HG03378 (cell line): ENCODE measurements around the gene NACC2.
"Not testable (repeated sequence)": the region's sequence is repeated elsewhere in the genome, so short reads cannot be mapped to it uniquely, and the experiment has no call there.

ENCODE experiments used
- ATAC-seq: cut with Tn5 transposase; IDR thresholded peaks from one replicate; pipeline ENCODE4 v1.9.1; 2021; ENCODE audit warnings: mild to moderate bottlenecking, moderate library complexity; ENCODE audit not compliant: unreplicated experiment

The NACC2 gene

GRCh38 chr9:136082496-136083361, 12.4 kb downstream of the NACC2 start:
- ATAC-seq, result no peak

GRCh38 chr9:136081826-136082495, 13.1 kb downstream of the NACC2 start:
- no peak for ATAC-seq

DNA sequence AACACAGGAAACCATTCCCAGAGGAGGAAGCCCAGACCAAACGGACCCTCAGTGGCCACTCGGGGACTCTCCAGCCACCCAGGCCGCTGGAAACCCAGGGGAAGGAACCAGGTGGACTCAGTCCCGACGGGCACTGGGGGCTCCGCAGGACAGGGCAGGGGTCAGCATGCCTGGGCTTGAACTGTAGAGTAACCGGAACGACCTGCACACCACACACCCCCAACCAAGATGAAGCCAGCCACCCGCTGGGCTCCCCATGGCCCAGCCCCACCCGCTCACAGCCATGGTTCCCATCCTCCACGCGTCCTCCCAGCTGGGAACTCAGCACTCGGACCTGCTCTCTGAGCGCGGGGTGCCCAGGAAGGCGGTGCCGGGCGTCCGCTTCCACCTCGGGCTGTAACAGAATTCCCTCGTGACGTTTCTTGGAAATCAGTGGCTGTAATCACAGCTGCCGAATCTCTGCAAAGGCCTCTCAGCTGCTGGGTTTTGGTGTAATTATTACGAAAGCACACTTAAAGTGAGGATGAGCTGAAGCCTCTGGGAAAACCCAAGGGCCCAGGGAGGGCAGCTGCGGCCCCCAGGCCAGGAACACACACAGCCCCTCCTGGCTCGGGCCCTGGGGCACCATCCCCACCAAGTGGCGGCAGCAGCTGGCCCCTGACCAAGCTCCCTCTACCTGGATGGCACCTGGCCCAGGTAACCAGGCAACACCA, 13.8 kb downstream of the NACC2 start:
- no peak for ATAC-seq

- ATAC-seq, result no peak
Measured at GRCh38 chr9:136080716-136081112, 14.4 kb downstream of the NACC2 start.

DNA sequence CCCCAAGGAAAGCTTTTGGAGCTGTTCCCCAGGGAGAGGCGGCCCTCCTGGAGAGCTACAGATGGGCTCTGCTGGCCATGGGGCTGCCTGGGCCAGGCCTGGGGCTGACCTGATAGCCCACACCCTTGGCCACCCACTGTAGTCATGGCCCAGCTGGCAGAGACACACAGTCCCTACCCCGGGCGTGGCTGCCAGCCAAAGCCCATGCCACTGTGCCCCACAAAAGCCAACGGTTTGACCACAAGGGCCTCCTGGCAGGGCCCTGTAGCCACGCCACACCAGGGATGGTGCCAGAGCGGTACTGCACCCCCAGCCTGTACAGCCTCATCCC, 15.2 kb downstream of the NACC2 start:
- no peak for ATAC-seq

DNA sequence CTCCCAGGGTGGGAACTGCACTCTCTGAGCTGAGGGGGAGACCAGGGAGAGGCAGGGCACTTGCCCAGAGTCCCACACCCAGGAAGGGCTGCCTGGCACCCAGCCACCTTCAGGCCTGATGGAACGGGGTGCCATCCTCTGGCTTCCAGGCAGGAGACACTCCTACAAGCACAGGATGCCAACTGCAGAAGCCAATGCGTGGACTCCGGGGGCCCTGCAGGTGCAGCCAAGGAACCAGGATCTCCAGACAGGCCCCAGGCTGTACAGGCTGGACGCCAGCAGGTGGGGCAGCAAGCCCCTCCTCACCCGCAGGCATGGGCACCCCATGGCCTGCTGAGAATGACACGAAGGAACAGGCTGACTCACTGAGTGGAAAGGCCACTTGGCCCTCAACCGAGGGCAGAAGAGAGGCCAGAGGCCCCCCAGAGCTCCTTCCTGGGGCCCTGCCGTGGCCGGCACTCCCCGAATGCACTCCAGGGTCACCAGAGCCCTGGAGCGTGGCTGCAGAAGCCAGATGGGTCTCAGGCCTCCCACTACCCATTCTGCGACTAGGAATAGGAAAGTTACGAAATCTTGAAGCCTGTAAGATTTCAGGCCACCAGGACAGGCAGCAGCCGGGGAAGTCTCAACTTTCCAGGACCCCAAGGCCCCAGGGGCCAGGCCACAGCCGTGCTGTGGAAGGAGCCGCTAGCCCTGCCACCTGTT, 15.7 kb downstream of the NACC2 start:
- no peak for ATAC-seq

DNA sequence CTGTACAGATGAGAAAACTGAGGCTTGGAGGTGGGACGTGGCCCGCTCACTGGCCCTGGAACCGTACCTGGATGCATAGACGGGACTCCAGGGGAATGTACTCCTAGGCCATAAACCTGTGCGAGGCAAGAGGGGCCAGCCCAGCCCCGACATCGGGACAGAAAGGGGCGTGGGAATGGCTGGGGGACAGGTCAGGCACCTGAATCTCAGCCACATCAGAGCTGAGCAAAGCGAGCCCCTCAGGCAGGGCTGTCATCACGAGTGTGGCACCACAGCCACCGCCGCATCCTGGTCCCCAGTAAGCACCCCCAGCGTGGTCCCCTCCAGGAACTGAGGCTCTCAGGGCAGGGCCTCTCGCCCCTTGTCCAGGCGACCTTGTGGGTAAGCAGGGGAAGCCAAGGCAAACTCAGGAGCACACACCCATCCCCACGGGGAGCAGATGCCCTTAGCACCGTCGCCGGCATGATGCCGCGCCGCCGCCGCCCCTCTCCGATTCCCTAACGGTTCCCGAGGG, 16.5 kb downstream of the NACC2 start:
- no peak for ATAC-seq

DNA sequence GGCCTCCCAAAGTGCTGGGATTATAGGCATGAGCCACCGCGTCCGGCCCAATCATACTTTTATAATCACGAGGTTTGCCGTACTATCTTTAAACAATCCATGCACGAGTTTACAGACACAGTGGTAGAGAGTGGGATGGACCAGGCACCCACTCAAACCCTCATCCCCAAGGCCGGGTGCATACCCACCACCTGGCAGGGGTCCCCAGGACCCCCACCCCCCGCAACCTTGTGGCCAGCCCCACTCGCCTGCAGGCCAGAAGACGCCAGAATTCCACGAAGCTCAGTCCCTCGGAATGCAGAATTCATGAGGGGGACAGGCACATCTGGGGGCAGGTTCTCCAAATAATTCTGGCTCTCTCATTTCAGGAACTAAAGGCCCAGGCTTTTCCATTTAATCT, 17.1 kb downstream of the NACC2 start:
- no peak for ATAC-seq

DNA sequence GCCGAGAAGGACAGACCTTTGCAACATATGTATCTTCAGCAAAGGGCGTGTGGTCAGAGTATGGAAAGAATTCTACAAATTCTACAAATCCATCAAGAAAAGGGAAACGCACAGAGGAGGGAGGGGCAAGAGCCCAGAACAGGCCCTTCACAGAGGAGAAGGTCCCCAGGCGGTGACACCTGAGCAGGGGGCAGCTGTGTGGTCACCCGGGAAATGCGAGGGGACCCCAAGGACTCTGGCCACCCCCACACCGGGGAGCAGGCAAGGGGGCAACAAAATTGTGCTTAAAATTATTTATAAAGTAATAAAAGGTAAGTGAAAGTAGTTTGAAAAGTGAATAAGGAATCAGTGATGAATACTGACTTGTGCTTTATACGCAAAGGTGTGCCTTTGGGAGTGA, 17.6 kb downstream of the NACC2 start:
- ATAC-seq, result no peak

DNA sequence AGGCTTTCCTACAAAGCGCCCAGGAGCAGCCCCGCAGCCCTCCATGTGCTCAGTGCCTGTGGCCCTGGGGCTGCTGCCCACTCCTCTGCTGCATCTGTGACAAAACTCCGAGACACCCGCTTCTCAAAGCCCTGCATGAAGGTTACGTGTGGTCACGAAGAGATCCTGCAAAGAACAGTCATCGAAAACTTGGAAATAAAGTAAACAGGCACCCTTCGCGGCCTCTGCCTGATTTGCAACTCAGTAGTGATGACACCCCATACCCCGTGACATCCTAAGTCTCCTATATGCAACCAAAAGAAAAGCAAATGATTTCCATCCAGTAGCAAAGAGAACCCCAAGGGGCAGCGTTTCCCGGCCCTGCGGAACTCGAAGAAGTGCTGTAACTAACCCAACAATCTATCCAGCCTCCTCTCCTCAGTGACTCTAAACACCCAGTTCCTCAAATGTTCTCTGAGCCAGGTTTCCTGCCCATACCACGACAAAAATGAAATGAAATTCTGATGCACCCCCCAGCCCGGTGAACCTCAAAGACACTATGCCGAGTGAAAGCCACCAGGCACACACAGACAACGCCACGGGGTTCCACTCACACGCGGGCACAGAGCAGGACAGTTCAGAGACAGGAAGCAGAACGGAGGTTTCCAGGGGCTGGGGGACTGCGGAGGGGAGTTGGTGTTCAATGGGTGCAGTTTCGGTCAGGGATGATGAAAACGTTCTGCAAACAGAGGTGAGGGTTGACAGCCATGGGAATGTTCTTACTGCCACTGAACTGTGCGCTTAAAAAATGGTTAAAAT, 19.0 kb downstream of the NACC2 start:
- no peak for ATAC-seq

- ATAC-seq, result no peak
Measured at GRCh38 chr9:136075134-136075841, 19.8 kb downstream of the NACC2 start.

DNA sequence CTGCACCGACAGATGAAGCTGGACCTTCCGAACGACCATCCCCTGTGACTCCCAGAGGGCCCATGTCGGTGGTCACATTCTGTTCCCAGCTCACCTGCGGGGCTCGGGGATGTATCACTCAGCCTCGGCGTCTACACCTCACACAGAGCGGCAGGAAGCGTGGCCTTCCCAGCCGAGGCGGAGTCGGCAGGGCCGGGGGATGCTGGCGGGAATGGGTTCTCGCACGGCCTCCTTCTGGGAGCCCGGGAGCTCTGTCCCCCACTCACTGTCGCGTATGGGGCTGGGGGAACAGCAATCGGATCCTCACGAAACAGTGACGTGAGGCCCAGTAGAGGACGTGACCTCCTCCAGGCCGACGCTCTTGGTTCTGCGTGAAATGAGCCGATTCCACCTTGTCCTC, 20.4 kb downstream of the NACC2 start:
- no peak for ATAC-seq

GRCh38 chr9:136062657-136063439, 32.2 kb downstream of the NACC2 start:
- no peak for ATAC-seq

GRCh38 chr9:136061916-136062315, 33.2 kb downstream of the NACC2 start:
- not testable (repeated sequence) for ATAC-seq

DNA sequence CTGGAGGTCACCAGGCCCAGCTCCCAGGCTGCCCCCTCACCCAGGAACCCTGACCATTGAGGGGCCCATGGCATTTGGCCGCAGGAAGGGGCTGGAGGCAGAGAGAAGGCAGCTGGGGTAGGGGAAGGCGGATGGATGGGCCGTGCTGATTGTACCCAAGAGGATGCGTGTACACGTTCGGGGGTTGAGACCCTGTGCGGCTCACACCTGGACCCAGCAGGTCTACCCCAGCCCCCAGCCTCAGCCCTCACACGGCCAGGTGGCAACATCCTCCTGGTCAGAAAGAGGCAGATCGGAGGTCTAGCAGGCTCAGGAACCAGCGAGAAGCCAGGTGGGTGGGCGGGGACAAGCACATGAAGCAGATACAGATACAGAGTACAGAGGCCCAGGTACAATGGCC, 33.7 kb downstream of the NACC2 start:
- ATAC-seq, result no peak

DNA sequence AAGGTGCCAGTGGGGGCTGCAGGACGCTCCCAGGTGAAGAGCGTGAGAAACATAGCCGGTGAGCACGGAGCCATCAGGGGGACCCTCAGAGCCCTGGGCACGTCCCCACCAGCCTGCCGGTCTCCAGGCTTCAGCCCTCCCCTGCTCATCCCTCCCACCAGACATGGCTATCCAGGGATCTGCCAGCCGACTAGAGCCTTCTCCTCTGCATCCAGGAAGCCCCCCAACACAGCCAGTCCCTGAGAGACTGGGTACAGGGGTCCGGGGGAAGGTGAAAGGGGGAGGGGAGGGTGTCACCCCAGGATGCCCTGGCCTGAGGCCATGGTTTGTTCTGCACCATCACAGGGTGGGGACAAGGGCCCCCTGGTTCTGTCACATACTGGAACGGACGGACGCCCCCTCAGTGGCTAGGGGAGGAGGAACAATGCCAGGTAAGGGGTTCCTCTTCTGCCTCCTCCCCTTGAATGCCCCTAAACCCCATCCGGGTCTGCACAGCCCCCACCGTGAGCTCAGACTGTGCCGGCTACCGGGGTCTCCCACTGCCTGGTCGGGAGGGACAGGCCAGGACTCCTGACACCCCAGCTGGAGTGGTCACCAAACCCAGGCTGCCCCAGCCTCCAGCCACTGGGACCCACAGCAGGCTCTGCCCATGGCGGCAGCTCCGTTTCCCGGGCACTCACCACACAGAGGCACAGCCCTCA, 34.3 kb downstream of the NACC2 start:
- no peak for ATAC-seq

DNA sequence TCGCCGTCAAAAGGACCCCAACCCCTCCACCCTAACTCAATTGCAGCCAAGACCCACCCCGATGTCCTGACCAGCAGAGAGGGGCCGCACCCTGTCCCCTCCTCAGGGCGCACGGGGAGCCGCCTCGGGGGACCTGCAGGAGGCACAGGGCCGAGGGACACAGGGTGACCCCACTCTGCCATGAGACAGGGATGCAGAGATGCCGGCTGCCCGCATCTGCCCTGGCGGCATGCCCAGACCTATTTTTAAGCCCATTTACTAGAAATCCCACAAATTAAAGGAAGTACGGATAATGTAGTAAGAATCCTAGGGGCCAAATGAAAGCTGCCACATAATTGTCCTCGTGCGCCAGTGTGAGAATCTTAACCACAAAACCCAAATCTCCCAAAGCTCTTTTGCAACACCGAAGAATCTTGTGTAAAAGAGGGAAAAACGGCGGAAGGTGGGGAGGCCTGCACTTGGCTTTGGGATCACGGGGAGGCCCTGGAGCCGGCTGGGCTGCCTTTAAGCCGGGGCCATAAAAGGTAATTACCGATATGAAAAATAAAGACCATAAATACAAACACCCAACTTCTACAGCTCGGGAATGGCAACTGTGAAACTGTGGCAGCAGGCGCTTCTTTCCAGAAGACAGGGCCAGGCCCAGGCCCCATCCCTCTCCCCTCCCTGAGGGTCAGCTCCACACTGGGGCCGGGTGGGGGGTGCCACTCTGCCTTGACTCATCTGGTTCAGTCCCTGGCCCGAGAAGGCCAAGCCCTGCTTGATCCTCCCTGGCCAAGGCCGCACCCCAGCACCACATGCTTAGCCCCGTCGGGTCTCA, 35.0 kb downstream of the NACC2 start:
- no peak for ATAC-seq
